Breast epithelium (tissue), 3 donors: ENCODE results near the gene HSPA1A.
"Not testable (repeated sequence)": the region's sequence is repeated elsewhere in the genome, so short reads cannot be mapped to it uniquely, and the experiment has no call there.

Source experiments
- CTCF ChIP-seq, 3 donors: fragments of 450-650 bp; IDR thresholded peaks; one replicate each; pipeline ENCODE4 v1.5.1; 2016 to 2017; ENCODE audit warnings: antibody characterized with exemption in 3 of 3, mild to moderate bottlenecking in 3 of 3, moderate library complexity in 3 of 3
- POLR2AphosphoS5 ChIP-seq, 3 donors: sonication (generic); formaldehyde crosslinking; IDR thresholded peaks; one replicate each; pipeline ENCODE4 v1.6.1; 2017; ENCODE audit warnings: antibody characterized with exemption in 3 of 3

DNA sequence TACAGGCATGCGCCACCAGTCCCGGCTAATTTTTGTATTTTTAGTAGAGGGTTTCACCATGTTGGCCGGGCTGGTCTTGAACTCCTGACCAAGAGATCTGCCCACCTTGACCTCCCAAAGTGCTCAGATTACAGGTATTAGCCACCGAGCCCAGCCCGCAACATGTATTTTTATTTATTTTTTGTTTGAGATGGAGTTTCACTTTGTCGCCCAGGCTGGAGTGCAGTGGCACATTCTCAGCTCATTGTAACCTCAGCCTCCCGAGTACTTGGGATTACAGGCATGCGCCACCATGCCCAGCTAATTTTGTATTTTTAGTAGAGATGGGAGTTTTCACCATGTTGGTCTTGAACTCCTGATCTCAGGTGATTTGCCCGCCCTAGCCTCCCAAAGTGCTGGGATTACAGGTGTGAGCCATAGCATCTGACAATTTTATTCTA lies 22.8 kb downstream of the HSPA1A start:
- TF ChIP-seq CTCF, POLR2AphosphoS5 (IDR thresholded peaks at IDR 0.05): not testable (repeated sequence)
